Measurements from ENCODE around the gene EID1.

DNA sequence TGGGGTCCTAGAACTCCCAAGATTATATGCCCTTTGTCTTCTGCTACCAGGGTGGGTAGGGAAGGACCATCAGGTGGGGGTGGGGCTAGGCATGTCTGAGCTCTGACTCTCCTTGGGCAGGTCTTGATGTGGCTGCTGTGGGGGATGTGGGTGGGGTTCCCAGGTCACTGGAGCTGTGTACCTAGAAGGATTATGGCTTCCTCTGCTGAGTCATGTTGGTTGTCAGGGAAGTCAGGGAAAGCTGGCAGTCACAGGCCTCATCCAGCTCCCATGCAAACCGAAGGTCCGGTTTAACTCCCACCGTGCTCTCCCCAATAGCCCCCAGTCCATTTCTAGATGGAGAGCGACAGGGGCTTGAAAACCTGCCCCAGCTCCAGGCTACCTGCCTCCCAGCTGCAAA is 35.2 kb downstream of the EID1 start:
- TF ChIP-seq SP1 (IDR thresholded peaks at IDR 0.05), result no peak
- no peak for TF ChIP-seq SUZ12 (IDR thresholded peaks at IDR 0.05)
- TF ChIP-seq ELF4 (IDR thresholded peaks at IDR 0.05), result no peak
- TF ChIP-seq BHLHE40 (IDR thresholded peaks at IDR 0.05; ENCODE audit: borderline replicate concordance), result no peak
- no peak for TF ChIP-seq FOXA1 (IDR thresholded peaks at IDR 0.05)
- no peak for TF ChIP-seq TARDBP (IDR thresholded peaks at IDR 0.05)
- TF ChIP-seq FOXM1 (IDR thresholded peaks at IDR 0.05; ENCODE audit: borderline replicate concordance), result no peak
- TF ChIP-seq, protein P1, sequence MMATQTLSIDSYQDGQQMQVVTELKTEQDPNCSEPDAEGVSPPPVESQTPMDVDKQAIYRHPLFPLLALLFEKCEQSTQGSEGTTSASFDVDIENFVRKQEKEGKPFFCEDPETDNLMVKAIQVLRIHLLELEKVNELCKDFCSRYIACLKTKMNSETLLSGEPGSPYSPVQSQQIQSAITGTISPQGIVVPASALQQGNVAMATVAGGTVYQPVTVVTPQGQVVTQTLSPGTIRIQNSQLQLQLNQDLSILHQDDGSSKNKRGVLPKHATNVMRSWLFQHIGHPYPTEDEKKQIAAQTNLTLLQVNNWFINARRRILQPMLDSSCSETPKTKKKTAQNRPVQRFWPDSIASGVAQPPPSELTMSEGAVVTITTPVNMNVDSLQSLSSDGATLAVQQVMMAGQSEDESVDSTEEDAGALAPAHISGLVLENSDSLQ (IDR thresholded peaks at IDR 0.05), result no peak
- no peak for TF ChIP-seq HDGF (IDR thresholded peaks at IDR 0.05; ENCODE audit: borderline replicate concordance)
- TF ChIP-seq LEF1 (IDR thresholded peaks at IDR 0.05; ENCODE audit: borderline replicate concordance), result no peak
- no peak for TF ChIP-seq CTBP1 (IDR thresholded peaks at IDR 0.05; ENCODE audit: borderline replicate concordance)
